ENCODE results near the gene TEAD4. TPM values are rescaled to one million over a fixed set of nuclear protein-coding genes. Genes with fewer than 3 reads are reported as not detected.

Gene TEAD4
- total and polyA plus RNA-seq, 2 donors from 2014 or later = 19.8 to 40.9 TPM

- Histone ChIP-seq H3K4me3 (ENCODE audit: low read length in 3 of 3) (no peak overlapping the region), H3K4me1 (ENCODE audit: control insufficient read depth in 2 of 3, insufficient read depth in 2 of 3, low read depth in 1 of 3, low read length in 3 of 3) (peaks cover 0 to 5% (median 4%) of the 10 kb centered on the region in 3 donors), H3K27me3 (ENCODE audit: control insufficient read depth, insufficient read depth, low read length) (no peaks in the 10 kb centered on the region), H3K27ac (ENCODE audit: low read depth in 2 of 2, low read length in 2 of 2) (no peak overlapping the region), H3K9ac (ENCODE audit: low read length in 3 of 3) (no peak overlapping the region), H3K36me3 (ENCODE audit: control insufficient read depth in 2 of 3, insufficient read depth in 3 of 3, low read length in 3 of 3) (no peaks in the 10 kb centered on the region), H3K9me3 (ENCODE audit: control insufficient read depth in 2 of 3, insufficient read depth in 1 of 3, low read length in 3 of 3) (no peaks in the 10 kb centered on the region)
- TF ChIP-seq CTCF (IDR thresholded peaks at IDR 0.05; ENCODE audit: borderline replicate concordance, extremely low read depth, insufficient read depth) = no peak
- DNase-seq (no peak), FAIRE-seq (no peak)
- intact Hi-C loops (cut with DNase I) = no loop called here
These were observed 90.0 kb downstream of the TEAD4 start for GRCh38 chr12:3049176-3049575.

GRCh38 chr12:3049611-3050249 is 90.5 kb downstream of the TEAD4 start:
- no peak for FAIRE-seq
- peak in 3 of 5 donors; percentile 52 to 67 (median 66) for DNase-seq
- Histone ChIP-seq H3K9me3 (ENCODE audit: control insufficient read depth in 2 of 3, insufficient read depth in 1 of 3, low read length in 3 of 3) (no peaks in the 10 kb centered on the region), H3K4me3 (ENCODE audit: low read length in 3 of 3) (no peak overlapping the region), H3K27me3 (ENCODE audit: control insufficient read depth, insufficient read depth, low read length) (no peaks in the 10 kb centered on the region), H3K9ac (ENCODE audit: low read length in 3 of 3) (no peak overlapping the region), H3K27ac (ENCODE audit: low read depth in 2 of 2, low read length in 2 of 2) (no peak overlapping the region), H3K36me3 (ENCODE audit: control insufficient read depth in 2 of 3, insufficient read depth in 3 of 3, low read length in 3 of 3) (no peaks in the 10 kb centered on the region), H3K4me1 (ENCODE audit: control insufficient read depth in 2 of 3, insufficient read depth in 2 of 3, low read depth in 1 of 3, low read length in 3 of 3) (peaks cover 0 to 5% (median 4%) of the 10 kb centered on the region in 3 donors)
- intact Hi-C loops (cut with DNase I) = no loop called here
- no peak for TF ChIP-seq CTCF (IDR thresholded peaks at IDR 0.05; ENCODE audit: borderline replicate concordance, extremely low read depth, insufficient read depth)

- DNase-seq = no peak
- Histone ChIP-seq H3K9me3 (ENCODE audit: control insufficient read depth in 2 of 3, insufficient read depth in 1 of 3, low read length in 3 of 3) (no peaks in the 10 kb centered on the region), H3K27ac (ENCODE audit: low read depth in 2 of 2, low read length in 2 of 2) (no peak overlapping the region), H3K4me3 (ENCODE audit: low read length in 3 of 3) (no peak overlapping the region), H3K4me1 (ENCODE audit: control insufficient read depth in 2 of 3, insufficient read depth in 2 of 3, low read depth in 1 of 3, low read length in 3 of 3) (peaks cover 0 to 2% (median 2%) of the 10 kb centered on the region in 3 donors), H3K9ac (ENCODE audit: low read length in 3 of 3) (no peak overlapping the region), H3K27me3 (ENCODE audit: control insufficient read depth, insufficient read depth, low read length) (no peaks in the 10 kb centered on the region), H3K36me3 (ENCODE audit: control insufficient read depth in 2 of 3, insufficient read depth in 3 of 3, low read length in 3 of 3) (no peaks in the 10 kb centered on the region)
- intact Hi-C loops (cut with DNase I) = no loop called here
- TF ChIP-seq CTCF (IDR thresholded peaks at IDR 0.05; ENCODE audit: borderline replicate concordance, extremely low read depth, insufficient read depth) = no peak
- FAIRE-seq = no peak
These were observed 95.2 kb downstream of the TEAD4 start for GRCh38 chr12:3054374-3054773.
